HepG2 (cell line): ENCODE results near the gene POLE3. TPM values are rescaled to one million over a fixed set of nuclear protein-coding genes. Genes with fewer than 3 reads are reported as not detected.
A peak's percentile ranks its signal among the peaks of the same experiment; 100 is the strongest.

Experiments used
- FOXK1 ChIP-seq: sonication (generic); formaldehyde crosslinking; IDR thresholded peaks from 2 replicates; pipeline ENCODE4 v1.4.0; 2020; ENCODE audit warnings: low read depth, missing genetic modification reagents, borderline replicate concordance
- GATAD2A ChIP-seq: IDR thresholded peaks from 2 replicates; pipeline ENCODE4 v1.6.1; 2016
- HOMEZ ChIP-seq: IDR thresholded peaks from 2 replicates; pipeline ENCODE4 v1.6.1; 2016; ENCODE audit warnings: low read depth
- ISX ChIP-seq: sonication (generic); formaldehyde crosslinking; conservative IDR thresholded peaks from 2 replicates; pipeline ENCODE4 v1.5.0; 2020; ENCODE audit warnings: missing genetic modification reagents
- JDP2 ChIP-seq: sonication (generic); formaldehyde crosslinking; IDR thresholded peaks from 2 replicates; pipeline ENCODE4 v1.8.1; 2022; ENCODE audit warnings: missing genetic modification reagents, borderline replicate concordance
- KDM1A ChIP-seq: IDR thresholded peaks from 2 replicates; pipeline ENCODE4 v1.6.1; 2016; ENCODE audit warnings: missing compliant biosample characterization
- MLLT10 ChIP-seq: sonication (generic); formaldehyde crosslinking; IDR thresholded peaks from 2 replicates; pipeline ENCODE4 v1.4.0; 2020; ENCODE audit warnings: missing genetic modification reagents
- MTA3 ChIP-seq: sonication (generic); formaldehyde crosslinking; IDR thresholded peaks from 2 replicates; pipeline ENCODE4 v1.4.0; 2020; ENCODE audit warnings: missing genetic modification reagents
- NAIF1 ChIP-seq: sonication (generic); formaldehyde crosslinking; IDR thresholded peaks from 2 replicates; pipeline ENCODE4 v1.5.0; 2020; ENCODE audit warnings: mild to moderate bottlenecking, missing genetic modification reagents, borderline replicate concordance
- PHF20 ChIP-seq: sonication (generic); formaldehyde crosslinking; IDR thresholded peaks from 2 replicates; pipeline ENCODE4 v1.5.0; 2020; ENCODE audit warnings: mild to moderate bottlenecking, missing genetic modification reagents
- POLR2A ChIP-seq, 2 experiments: IDR thresholded peaks; 2 replicates each; pipeline ENCODE4 v1.6.1; 2011; ENCODE audit warnings: low read depth in 2 of 2, low read length in 2 of 2, mild to moderate bottlenecking in 1 of 2, moderate library complexity in 1 of 2; ENCODE audit not compliant: insufficient read depth in 1 of 2
- RXRA ChIP-seq: sonication (generic); formaldehyde crosslinking; IDR thresholded peaks from 2 replicates; pipeline ENCODE4 v1.5.1; 2020; ENCODE audit warnings: missing genetic modification reagents
- TFDP2 ChIP-seq: sonication (generic); formaldehyde crosslinking; IDR thresholded peaks from 2 replicates; pipeline ENCODE4 v1.4.0; 2020; ENCODE audit warnings: missing genetic modification reagents
- WIZ ChIP-seq: sonication (generic); formaldehyde crosslinking; IDR thresholded peaks from 2 replicates; pipeline ENCODE4 v1.5.1; 2020; ENCODE audit warnings: mild to moderate bottlenecking, missing genetic modification reagents
- ZBTB37 ChIP-seq: sonication (generic); formaldehyde crosslinking; IDR thresholded peaks from 2 replicates; pipeline ENCODE4 v1.4.0; 2020; ENCODE audit warnings: mild to moderate bottlenecking, missing genetic modification reagents
- ZMYM3 ChIP-seq: sonication (generic); formaldehyde crosslinking; IDR thresholded peaks from 2 replicates; pipeline ENCODE4 v1.5.1; 2020; ENCODE audit warnings: mild to moderate bottlenecking, missing genetic modification reagents
- ZNF180 ChIP-seq: sonication (generic); formaldehyde crosslinking; IDR thresholded peaks from 2 replicates; pipeline ENCODE4 v1.4.0; 2020; ENCODE audit warnings: low read depth, missing genetic modification reagents, borderline replicate concordance
- ZNF276 ChIP-seq: sonication (generic); formaldehyde crosslinking; IDR thresholded peaks from 2 replicates; pipeline ENCODE4 v1.4.0; 2020; ENCODE audit warnings: mild to moderate bottlenecking, low read depth, missing genetic modification reagents
- ZNF598 ChIP-seq: sonication (generic); formaldehyde crosslinking; IDR thresholded peaks from 2 replicates; pipeline ENCODE4 v1.5.1; 2020; ENCODE audit warnings: mild to moderate bottlenecking, missing genetic modification reagents, borderline replicate concordance
- ZNF678 ChIP-seq: sonication (generic); formaldehyde crosslinking; IDR thresholded peaks from 2 replicates; pipeline ENCODE4 v1.4.0; 2020; ENCODE audit warnings: mild to moderate bottlenecking, missing genetic modification reagents
- ZNF749 ChIP-seq: sonication (generic); formaldehyde crosslinking; IDR thresholded peaks from 2 replicates; pipeline ENCODE4 v1.8.0; 2022; ENCODE audit warnings: mild to moderate bottlenecking, missing genetic modification reagents, moderate library complexity, borderline replicate concordance
- ZNF775 ChIP-seq: sonication (generic); formaldehyde crosslinking; IDR thresholded peaks from 2 replicates; pipeline ENCODE4 v1.4.0; 2020; ENCODE audit warnings: missing genetic modification reagents, mild to moderate bottlenecking, moderate library complexity, borderline replicate concordance
- polyA plus RNA-seq, 8 experiments: library from polyadenylated mRNA; depleted of rRNA in 3 of 8; stranded (reverse) in 7 of 8; unstranded in 1 of 8; fragments of >200 nt; fragmentation: Illumina TruSeq in 4 of 8; extraction: Trizol in 4 of 8; gene quantifications; 2 replicates each; pipeline versions ENCODE4 v1.2.1 to v1.2.3, GENCODE V29; 2011 to 2016; ENCODE audit warnings: low read depth in 4 of 8, missing spikeins in 1 of 8, mixed read lengths in 1 of 8; ENCODE audit not compliant: insufficient read depth in 1 of 8
- total RNA-seq, 5 experiments: library from RNA; depleted of rRNA; stranded (reverse); fragments of >200 nt; fragmentation: Illumina TruSeq; extraction: Trizol; gene quantifications; 2 replicates each; pipeline ENCODE4 v1.2.3, GENCODE V29; 2016; ENCODE audit warnings: low read depth in 1 of 5
- TF ChIP-seq, protein P1 (sequence below): IDR thresholded peaks from 2 replicates; pipeline ENCODE4 v1.6.1; 2012; ENCODE audit warnings: low read depth, low read length, improper control_type of control experiment

The POLE3 gene
- total and polyA plus RNA-seq, 2 of the 13 experiments (the other 11 are each of a cell fraction or from before 2014, with no cell fraction given) = 36.0 to 77.2 TPM

- TF ChIP-seq MTA3 (CRISPR knock-in tag) = no peak
- TF ChIP-seq ZNF775 (CRISPR knock-in tag) = no peak
- no peak for TF ChIP-seq ZNF749 (CRISPR knock-in tag)
- no peak for TF ChIP-seq FOXK1 (CRISPR knock-in tag)
- TF ChIP-seq POLR2A (IDR thresholded peaks at IDR 0.05; ENCODE audit: insufficient read depth in 1 of 2, low read depth in 2 of 2, low read length in 2 of 2) = 0 out of 4 replicates have a peak, but pooled peaks of 1 of the 2 experiments have one; percentile 29
- 0 out of 2 replicates have a peak, but pooled peaks have one; percentile 31 for TF ChIP-seq HOMEZ (CRISPR knock-in tag)
- no peak for TF ChIP-seq KDM1A
- TF ChIP-seq GATAD2A (CRISPR knock-in tag) = peak; percentile 59; the same call in 1 of the 2 replicates
- no peak for TF ChIP-seq PHF20 (CRISPR knock-in tag)
- TF ChIP-seq ZNF678 = no peak
- TF ChIP-seq ZNF598 (CRISPR knock-in tag) = no peak
- TF ChIP-seq MLLT10 (CRISPR knock-in tag) = no peak
- TF ChIP-seq ZMYM3 (CRISPR knock-in tag) = no peak
- no peak for TF ChIP-seq ISX
- TF ChIP-seq, protein P1, sequence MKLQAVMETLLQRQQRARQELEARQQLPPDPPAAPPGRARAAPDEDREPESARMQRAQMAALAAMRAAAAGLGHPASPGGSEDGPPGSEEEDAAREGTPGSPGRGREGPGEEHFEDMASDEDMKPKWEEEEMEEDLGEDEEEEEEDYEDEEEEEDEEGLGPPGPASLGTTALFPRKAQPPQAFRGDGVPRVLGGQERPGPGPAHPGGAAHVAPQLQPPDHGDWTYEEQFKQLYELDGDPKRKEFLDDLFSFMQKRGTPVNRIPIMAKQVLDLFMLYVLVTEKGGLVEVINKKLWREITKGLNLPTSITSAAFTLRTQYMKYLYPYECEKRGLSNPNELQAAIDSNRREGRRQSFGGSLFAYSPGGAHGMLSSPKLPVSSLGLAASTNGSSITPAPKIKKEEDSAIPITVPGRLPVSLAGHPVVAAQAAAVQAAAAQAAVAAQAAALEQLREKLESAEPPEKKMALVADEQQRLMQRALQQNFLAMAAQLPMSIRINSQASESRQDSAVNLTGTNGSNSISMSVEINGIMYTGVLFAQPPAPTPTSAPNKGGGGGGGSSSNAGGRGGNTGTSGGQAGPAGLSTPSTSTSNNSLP = no peak
- no peak for TF ChIP-seq WIZ (CRISPR knock-in tag)
- no peak for TF ChIP-seq NAIF1
- no peak for TF ChIP-seq TFDP2 (CRISPR knock-in tag)
- no peak for TF ChIP-seq ZNF276 (CRISPR knock-in tag)
- TF ChIP-seq ZBTB37 (CRISPR knock-in tag) = no peak
- no peak for TF ChIP-seq RXRA
- TF ChIP-seq JDP2 = no peak
- no peak for TF ChIP-seq ZNF180 (CRISPR knock-in tag)
Observed at GRCh38 chr9:113454914-113455761, 44.7 kb upstream of the POLE3 start (continued).
